Calu3 (cell line): ENCODE results near the gene ARPP21. TPM values are rescaled to one million over a fixed set of nuclear protein-coding genes. Genes with fewer than 3 reads are reported as not detected.

Experiments used
- BruUV-seq: library from RNA; stranded (reverse); fragments of 400-500 nt; replicated peaks from 2 replicates; lab custom pipeline; 2021; lab: Mats Ljungman, UMichigan
- CTCF ChIA-PET: fragments of 300-600 bp; sonication (Branson Sonifier 250); formaldehyde crosslinking; loops from one replicate; lab custom pipeline; 2022; ENCODE audit warnings: antibody characterized with exemption; lab: Charles Lee
- DNase-seq: peaks from one replicate; pipeline ENCODE4 v3.0.0; 2022
- H3K27ac Mint-ChIP-seq: one replicate; pipeline ENCODE4 v1.8.0; 2022; ENCODE audit warnings: mixed read lengths; ENCODE audit not compliant: unreplicated experiment
- H3K27me3 Mint-ChIP-seq: one replicate; pipeline ENCODE4 v1.8.0; 2022; ENCODE audit warnings: mixed read lengths; ENCODE audit not compliant: unreplicated experiment
- H3K36me3 Mint-ChIP-seq: one replicate; pipeline ENCODE4 v1.8.0; 2022; ENCODE audit warnings: mild to moderate bottlenecking, moderate library complexity, mixed read lengths; ENCODE audit not compliant: insufficient read depth, unreplicated experiment
- H3K4me1 Mint-ChIP-seq: one replicate; pipeline ENCODE4 v1.8.0; 2022; ENCODE audit warnings: mild to moderate bottlenecking, low read depth, mixed read lengths; ENCODE audit not compliant: unreplicated experiment
- H3K4me3 Mint-ChIP-seq: one replicate; pipeline ENCODE4 v1.8.0; 2022; ENCODE audit warnings: mild to moderate bottlenecking, low read depth, moderate library complexity, mixed read lengths; ENCODE audit not compliant: unreplicated experiment
- H3K9me3 Mint-ChIP-seq: one replicate; pipeline ENCODE4 v1.8.0; 2022; ENCODE audit warnings: low read depth, mixed read lengths; ENCODE audit not compliant: unreplicated experiment
- intact Hi-C: fragments of 100-400 bp; cut with micrococcal nuclease; formaldehyde crosslinking; loops from one replicate; pipeline ENCODE4 v1.10.0; 2022; ENCODE audit not compliant: unreplicated experiment
- total RNA-seq: library from RNA; stranded (reverse); gene quantifications from 2 replicates; pipeline ENCODE4 v1.2.3, GENCODE V29; 2022
- TF ChIP-seq, protein P1 (sequence below): fragments of 200-600 bp; IDR thresholded peaks from one replicate; pipeline ENCODE4 v1.8.0; 2022; ENCODE audit warnings: antibody characterized with exemption; ENCODE audit not compliant: unreplicated experiment

ARPP21 gene
- total RNA-seq, 1 experiment from 2014 or later, result not detected

DNA sequence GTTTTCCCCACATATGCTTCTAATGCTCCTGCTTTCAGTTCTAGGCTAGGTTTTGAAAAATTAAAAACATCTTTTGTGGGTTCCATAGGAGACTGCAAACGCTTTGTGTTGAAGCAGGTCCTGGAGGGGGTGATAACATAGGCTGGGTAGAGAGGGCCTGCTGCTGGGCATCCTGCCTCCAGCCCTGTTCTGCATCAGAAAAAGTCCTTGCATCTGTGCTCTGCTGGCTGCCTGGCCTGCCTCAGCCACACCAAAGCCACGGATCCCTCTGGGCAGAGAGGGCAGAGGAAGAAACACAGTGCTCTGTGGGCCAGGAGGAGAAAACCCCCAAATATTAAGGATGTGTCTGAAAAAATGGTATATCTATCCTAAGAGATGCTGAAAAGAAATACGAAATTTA, 3.9 kb upstream of the ARPP21 start:
- Mint-ChIP-seq H3K36me3 (peaks cover 10% of the 10 kb centered on the region), H3K4me3 (no peak overlapping the region), H3K27me3 (peaks cover 23% of the 10 kb centered on the region), H3K4me1 (peaks cover 9% of the 10 kb centered on the region), H3K27ac (no peak overlapping the region), H3K9me3 (no peaks in the 10 kb centered on the region)
- BruUV-seq, result no TSS peak
- intact Hi-C loops, result no loop called here
- TF ChIP-seq, protein P1, sequence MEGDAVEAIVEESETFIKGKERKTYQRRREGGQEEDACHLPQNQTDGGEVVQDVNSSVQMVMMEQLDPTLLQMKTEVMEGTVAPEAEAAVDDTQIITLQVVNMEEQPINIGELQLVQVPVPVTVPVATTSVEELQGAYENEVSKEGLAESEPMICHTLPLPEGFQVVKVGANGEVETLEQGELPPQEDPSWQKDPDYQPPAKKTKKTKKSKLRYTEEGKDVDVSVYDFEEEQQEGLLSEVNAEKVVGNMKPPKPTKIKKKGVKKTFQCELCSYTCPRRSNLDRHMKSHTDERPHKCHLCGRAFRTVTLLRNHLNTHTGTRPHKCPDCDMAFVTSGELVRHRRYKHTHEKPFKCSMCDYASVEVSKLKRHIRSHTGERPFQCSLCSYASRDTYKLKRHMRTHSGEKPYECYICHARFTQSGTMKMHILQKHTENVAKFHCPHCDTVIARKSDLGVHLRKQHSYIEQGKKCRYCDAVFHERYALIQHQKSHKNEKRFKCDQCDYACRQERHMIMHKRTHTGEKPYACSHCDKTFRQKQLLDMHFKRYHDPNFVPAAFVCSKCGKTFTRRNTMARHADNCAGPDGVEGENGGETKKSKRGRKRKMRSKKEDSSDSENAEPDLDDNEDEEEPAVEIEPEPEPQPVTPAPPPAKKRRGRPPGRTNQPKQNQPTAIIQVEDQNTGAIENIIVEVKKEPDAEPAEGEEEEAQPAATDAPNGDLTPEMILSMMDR, result no peak
- CTCF ChIA-PET, result no interaction called here
- DNase-seq, result no peak

- peaks cover 30% of the 10 kb centered on the region for H3K27me3 Mint-ChIP-seq
- CTCF ChIA-PET, result no interaction called here
- BruUV-seq, result no TSS peak
- no peak overlapping the region for H3K4me3 Mint-ChIP-seq
- H3K36me3 Mint-ChIP-seq, result peaks cover 10% of the 10 kb centered on the region
- no peaks in the 10 kb centered on the region for H3K9me3 Mint-ChIP-seq
- DNase-seq, result no peak
- H3K4me1 Mint-ChIP-seq, result peaks cover 9% of the 10 kb centered on the region
- H3K27ac Mint-ChIP-seq, result no peak overlapping the region
- intact Hi-C loops, result no loop called here
- TF ChIP-seq, protein P1, result no peak
These were observed 3.2 kb upstream of the ARPP21 start for GRCh38 chr3:35635926-35636683.

GRCh38 chr3:35638251-35638979, 910 bp upstream of the ARPP21 start:
- Mint-ChIP-seq H3K4me3 (peak overlapping the region; percentile 85), H3K27ac (no peak overlapping the region), H3K9me3 (no peaks in the 10 kb centered on the region), H3K27me3 (peaks cover 32% of the 10 kb centered on the region), H3K4me1 (peaks cover 9% of the 10 kb centered on the region), H3K36me3 (peaks cover 10% of the 10 kb centered on the region)
- TF ChIP-seq, protein P1, result no peak
- intact Hi-C loops, result no loop called here
- CTCF ChIA-PET, result no interaction called here
- no TSS peak for BruUV-seq
- no peak for DNase-seq

GRCh38 chr3:35638980-35639253, 408 bp upstream of the ARPP21 start:
- H3K4me3 Mint-ChIP-seq, result peak overlapping the region; percentile 85
- no peaks in the 10 kb centered on the region for H3K9me3 Mint-ChIP-seq
- H3K27ac Mint-ChIP-seq, result no peak overlapping the region
- DNase-seq, result no peak
- peaks cover 32% of the 10 kb centered on the region for H3K27me3 Mint-ChIP-seq
- CTCF ChIA-PET, result no interaction called here
- intact Hi-C loops, result no loop called here
- peaks cover 10% of the 10 kb centered on the region for H3K36me3 Mint-ChIP-seq
- peaks cover 9% of the 10 kb centered on the region for H3K4me1 Mint-ChIP-seq
- no TSS peak for BruUV-seq
- TF ChIP-seq, protein P1, result no peak
